ELR (cell line): ENCODE measurements around the gene MATCAP1.
A peak's percentile ranks its signal among the peaks of the same experiment; 100 is the strongest.

Experiments
- DNase-seq: peaks from one replicate; pipeline ENCODE4 v3.0.0-alpha.2; 2015; ENCODE audit warnings: low read depth

MATCAP1 gene

DNA sequence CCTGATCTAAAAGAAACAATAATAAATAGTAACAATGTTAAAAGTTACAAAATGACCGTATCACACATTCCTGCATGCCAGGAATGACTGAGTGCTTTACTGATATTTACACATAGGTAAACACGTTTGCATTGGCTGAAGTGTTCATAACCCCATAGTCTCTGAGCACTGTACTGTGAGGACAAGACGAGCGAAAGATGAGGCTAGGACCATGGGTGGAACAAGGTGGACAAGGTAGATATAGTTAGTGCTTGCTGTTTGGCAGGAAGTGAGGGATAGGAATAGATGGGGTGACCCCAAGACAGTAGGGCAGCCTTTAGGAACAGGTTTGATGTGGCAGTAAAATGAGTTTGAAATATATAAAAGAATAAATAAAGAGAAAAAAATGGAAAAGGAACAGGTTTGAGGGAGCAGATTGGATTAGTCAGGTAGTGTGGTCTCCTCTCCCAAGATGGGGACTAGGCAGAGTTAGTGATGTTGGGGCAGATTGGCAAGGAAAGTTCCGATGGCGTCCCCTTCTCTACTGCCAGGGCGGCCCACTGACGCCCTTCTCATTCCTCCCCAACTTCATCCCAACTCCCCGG, 7.7 kb upstream of the MATCAP1 start:
- DNase-seq, result no peak

DNA sequence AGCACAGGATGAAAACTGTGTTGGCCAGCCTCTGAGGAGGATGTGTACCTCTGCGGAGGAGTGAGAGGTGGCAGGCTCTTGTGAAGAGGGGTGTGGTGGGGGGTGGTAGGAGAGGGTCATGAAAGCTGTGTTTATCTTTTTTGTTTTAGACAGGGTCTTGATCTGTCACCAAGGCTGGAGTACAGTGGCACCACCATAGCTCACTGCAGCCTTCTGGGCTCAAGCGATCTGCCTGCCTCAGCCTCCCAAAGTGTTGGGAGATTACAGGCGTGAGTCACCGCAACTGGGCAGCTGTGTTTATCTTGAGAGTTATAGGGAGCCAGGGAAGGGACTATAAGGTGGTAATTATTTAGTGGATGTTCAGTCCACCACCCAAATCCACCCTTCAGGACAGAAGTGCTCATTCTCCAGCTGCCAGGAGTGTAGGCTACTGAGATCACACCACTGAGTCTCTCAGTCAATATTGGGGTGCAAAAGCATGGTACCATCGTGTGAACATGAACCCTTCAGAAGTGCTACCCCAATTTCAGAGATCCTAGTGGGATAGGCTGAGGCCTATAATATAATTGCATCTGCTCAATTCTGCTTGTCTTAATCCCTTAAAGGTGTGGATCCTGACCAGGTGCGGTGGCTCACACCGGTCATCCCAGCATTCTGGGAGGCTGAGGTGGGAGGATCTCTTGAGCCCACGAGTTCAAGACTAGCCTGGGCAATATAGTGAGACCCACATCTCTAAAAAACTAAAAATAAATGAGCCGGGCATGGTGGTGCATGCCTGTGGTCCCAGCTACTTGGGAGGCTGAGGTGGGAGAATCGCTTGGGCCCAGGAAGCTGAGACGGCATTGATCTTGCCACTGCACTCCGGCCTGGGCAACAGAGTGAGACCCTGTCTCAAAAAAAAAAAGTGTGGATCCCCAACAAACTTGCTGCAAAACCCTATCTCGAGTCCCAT, 7.0 kb upstream of the MATCAP1 start:
- peak; percentile 59 for DNase-seq

DNA sequence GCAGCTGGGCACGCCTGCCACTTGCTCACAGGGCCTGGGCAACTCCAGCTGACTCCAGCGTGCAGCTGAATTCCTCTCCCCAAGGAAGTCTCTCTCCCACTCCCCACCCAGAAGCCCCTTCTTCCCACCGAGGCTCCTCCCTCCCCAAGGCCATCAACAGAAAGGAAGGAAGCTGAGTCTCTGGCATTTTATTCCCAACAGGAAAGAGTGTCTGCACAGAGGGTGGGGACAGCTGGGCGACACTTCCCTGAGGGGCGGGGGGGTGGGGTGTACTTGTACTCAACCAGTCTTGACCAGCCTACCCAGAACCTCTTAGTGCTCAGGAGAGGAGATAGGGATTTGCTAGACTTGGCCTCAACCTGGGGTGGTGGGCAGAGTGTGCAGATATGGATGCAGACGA, 6.3 kb upstream of the MATCAP1 start, which contains the start of gene EXOC3L1:
Gene EXOC3L1 (minus strand): TSS at position 96 of the 400 bp plus-strand sequence. CDS start 460 bp downstream, outside the sequence.
- DNase-seq, result no peak

DNA sequence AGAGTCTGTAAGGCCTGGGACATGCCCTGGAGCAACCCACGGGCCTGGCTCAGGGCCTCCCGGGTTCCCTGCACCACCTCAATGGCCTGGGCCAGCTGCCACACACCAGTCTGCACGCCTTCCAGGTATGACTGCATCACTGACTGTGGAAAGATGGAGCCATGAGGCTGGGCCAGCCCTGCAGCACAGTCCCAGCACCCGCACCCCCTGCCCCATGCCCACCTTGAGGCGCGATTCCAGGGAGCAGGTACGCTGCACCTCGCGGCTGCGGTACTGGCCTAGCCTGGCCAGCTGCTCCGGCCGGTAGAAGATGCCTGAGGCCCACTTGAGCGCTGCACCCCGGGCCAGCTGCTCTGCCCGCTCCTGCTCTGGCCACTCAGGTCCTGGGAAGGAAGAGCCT, 5.0 kb upstream of the MATCAP1 start:
- no peak for DNase-seq

DNA sequence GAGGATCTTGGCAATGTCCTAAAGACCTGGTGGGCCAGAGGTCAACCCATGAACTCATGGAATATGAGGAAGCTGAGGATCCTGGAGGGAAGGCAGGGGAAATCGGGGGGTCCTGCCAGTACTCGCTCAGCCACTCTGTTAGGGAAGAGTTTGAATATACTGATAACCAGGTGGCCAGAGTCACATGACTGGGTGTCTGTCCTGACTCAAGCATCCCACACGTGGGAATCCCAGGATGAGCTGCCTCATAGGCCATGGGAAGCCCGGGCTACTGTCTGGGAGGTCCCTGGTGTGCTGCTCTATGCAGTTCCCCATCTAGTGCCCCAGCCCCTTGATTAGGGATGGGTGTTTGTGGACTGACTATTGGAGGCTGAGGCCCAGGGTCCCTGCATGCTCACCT, 4.6 kb upstream of the MATCAP1 start:
- no peak for DNase-seq

DNA sequence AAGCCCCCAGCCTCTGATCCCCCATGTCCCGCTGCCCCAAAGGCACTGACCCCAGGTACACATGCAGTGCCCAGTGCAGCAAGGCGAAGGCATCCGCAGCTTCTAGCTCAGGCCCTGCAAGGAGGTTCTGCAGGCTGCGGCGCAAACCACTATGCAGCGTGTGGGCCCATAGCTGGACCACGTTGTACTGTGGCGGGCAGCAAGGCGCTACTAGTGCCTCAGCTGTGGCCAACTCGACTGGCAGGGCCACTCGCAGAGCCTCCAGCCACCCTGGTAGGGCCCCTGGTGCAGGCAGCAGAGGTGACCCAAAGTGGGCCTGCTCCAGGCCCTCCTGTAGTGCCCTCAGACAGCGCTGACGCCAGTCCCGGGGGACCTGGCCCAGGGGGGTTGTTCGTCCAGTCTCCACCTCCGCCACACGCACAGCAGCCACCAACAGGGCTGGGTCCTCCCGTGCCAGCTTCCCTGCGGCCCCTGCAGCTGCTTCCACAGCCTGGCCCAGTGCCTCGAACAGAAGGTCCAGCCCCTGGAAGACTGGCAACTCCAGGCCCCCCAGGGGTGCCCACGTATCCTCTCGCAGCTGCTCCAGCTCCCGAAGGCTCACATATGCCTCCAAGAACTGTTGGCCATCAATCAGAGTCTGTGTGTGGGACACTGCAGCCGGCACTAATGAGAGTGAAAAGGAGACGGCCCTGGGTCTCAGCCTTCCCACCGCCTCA, 3.6 kb upstream of the MATCAP1 start:
- DNase-seq, result no peak

DNA sequence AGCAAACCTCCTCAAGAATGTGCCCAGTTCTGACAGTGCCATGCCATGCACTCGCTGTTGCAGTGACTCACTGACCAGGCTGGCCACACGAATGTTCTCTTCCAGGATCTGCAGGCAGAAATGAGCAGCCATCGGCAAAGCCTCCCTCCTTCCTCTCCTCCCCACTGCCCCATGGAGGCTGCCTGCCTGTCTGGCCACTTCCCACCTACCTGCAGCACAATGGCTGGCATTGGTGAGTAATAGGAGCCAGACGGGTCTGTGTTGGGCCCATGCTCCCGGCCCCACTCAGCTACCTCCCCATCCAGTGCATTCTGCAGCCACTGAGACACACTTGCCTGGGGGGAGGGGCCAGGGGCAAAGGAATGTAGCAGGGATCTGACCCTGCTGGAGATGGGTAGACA, 2.8 kb upstream of the MATCAP1 start:
- DNase-seq, result peak; percentile 64

DNA sequence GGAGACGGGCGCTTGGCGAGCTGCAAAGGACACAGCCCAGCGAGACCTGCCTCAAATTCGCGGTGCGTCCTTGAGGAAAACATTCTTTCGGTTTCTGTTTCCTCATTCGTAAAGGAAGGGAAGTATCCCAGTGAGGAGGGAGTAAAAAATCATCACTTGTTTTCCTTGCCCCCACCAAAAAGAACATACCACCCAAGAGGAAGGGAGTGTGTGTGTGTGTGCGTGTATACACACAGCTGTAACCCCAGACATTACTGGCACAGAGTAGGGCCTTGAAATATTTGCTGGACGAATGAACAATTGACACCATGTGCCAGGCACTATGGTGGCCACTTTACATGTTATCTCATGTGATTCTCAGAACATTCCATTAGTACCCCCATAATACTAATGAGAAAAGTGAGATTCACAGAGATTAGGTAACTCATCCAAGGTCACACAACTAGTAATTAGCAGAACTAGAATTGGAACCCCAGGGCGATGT, 1.9 kb upstream of the MATCAP1 start:
- no peak for DNase-seq

DNA sequence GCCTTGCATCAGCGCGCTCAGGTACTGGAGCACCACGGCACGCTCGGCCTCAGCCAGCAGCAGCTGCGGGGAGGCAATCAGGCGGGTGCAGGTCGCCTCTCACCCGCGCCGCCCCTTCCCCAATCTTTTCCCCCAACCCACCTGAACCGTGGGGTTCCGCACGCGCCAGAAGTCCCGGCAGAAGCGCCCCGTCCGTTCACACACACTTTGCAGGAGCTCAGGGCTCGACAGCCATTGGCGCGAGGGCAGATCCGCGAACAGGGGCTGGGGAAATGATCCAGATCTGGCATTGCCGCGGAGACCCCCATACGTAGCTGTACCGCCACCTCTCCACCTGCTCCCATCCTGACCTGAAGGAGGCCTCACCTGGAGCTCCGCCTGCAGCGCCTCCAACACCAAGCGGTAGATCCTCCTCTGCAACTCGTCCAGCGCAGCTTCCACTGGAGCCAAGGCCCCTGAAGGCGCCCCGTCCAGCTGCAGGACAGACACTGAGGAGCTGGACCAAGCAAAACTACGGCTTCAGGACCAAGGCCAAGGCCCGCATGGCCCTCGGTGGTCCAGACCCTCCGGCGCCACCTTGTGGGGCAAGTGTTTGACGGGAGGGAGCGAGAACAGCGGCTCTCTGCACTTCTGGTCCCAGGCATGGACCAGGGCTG, 1.4 kb upstream of the MATCAP1 start:
- DNase-seq, result peak; percentile 96

DNA sequence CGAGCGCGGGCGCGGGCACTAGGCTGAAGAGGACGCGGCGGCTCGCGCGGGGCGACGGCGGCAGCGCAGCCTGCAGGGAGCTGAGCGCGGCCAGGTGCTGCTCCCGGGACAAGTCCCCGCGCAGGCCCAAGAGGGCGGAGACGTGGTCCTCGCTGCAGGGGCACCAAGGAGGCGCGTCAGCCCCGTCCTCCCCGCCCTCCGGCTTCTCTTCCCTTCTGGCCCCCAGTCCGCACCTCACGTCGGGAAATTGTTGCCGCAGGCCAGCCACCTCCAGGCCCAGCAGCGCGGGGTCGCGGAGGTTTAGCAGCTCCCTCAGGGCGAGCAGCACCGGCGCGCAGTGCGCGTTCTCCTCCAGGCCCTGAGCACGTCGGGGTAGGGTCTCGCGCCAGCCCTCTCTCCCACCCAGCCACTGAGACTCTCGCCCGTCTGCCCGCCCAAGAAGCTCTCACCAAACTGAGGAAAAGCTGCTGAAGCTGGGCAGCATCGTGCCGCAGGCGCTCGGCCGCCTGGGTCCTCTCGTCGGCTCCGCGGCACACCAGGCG, 761 bp upstream of the MATCAP1 start:
- peak; percentile 30 for DNase-seq

DNA sequence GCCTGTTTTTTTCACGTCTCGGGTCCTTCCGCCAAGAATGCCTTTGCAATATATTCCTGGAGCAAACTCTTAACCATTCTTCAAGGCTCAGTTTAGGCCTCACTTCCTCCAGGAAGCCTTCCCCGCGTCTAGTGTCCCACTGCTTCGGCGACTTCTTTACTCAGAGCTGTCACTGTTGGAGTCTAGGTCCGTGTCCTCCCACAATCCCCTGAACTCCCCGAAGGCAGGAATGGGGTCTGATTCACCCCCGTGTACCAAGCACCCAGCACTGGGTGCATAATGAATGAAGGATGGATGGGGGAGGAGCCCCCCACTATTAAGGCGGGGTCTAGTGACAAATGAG, 508 bp downstream of the MATCAP1 start:
- DNase-seq, result no peak

DNA sequence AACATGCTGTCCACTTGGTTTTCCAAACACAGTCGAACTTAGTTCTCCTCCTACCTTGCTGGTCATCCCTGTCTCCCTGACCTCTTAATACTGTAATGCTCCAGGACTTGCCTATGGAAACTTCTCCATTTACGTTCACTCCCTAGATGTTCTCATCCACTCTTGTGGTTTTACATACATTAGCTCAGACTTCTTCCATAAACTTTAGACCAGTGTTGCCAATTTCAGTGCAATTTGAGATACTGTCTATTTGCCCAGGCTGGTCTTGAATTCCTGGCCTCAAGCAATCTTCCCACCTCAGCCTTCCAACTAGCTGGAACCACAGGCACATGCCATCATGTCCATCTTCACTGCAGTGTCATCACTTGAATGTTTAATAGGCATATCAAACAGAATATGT, 1.5 kb downstream of the MATCAP1 start:
- DNase-seq, result no peak

DNA sequence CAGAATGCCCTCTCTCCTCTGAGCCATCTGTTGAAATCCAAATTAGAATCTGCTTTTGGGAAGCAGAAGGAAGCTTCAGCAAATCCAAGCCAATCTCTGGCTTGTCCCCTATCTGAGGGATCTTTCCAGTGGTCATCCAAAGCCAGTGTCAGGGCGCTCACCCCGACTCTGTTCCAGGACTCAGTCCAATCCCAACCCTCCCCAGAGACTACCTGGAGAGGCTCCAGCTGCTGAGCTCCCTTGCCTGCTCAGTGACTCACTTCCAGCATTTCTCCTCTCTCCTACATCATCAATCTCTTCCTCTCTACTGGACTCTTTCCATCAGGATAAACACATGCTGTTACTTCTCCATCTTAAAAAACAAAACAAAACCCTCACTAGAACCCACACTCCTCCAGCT, 2.4 kb downstream of the MATCAP1 start:
- DNase-seq, result peak; percentile 77

DNA sequence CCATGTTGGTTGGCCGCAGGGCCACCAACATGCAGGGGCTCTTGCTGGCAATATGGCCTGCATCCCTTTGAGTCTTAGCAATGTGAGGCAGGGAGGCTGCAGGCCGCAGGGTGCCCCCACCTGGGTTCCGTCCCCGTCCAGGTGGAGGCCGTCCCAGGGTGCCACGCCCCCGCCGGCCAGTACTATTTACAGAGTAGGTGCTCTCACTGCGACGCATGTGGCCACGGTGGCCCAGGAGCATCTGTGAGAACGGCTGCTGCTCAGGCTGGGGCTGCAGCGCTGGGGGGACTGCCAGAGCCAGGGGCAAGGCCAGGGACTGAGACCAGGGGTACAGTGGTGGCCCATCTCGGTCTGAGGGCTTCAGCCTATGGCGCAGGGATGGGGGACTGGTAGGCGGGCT, 3.6 kb downstream of the MATCAP1 start:
- DNase-seq, result no peak

DNA sequence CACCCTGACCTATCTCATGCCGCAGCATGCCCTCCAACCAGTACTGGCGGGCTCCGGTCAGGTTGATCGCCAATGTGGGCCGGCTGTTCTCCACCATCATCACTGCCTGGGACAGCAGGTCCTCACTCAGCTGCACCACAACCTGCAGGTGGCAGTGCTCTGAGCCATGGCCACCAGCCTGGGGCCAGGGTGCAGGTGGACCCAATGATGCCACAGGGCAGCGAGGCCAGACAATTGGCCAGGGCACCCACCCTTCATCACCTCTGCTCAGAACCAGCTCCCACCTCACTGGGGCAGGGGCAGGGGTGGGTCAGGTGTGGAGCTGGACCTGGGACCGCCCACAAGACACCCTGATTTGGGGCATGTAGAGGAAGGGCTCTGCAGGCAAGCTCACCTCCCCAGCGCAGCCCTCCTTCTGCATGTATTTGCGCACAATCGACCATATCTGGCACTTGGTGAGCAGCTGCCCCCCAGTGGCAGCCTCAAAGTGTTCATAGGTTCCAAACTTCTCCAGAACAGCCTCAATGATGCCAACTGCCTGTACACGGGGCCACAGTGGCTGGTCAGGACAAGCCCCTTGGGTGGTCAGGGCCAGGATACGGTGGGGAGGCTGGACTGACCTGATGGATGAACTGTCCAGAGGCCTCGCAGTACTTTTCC, 4.2 kb downstream of the MATCAP1 start:
- peak; percentile 36 for DNase-seq

DNA sequence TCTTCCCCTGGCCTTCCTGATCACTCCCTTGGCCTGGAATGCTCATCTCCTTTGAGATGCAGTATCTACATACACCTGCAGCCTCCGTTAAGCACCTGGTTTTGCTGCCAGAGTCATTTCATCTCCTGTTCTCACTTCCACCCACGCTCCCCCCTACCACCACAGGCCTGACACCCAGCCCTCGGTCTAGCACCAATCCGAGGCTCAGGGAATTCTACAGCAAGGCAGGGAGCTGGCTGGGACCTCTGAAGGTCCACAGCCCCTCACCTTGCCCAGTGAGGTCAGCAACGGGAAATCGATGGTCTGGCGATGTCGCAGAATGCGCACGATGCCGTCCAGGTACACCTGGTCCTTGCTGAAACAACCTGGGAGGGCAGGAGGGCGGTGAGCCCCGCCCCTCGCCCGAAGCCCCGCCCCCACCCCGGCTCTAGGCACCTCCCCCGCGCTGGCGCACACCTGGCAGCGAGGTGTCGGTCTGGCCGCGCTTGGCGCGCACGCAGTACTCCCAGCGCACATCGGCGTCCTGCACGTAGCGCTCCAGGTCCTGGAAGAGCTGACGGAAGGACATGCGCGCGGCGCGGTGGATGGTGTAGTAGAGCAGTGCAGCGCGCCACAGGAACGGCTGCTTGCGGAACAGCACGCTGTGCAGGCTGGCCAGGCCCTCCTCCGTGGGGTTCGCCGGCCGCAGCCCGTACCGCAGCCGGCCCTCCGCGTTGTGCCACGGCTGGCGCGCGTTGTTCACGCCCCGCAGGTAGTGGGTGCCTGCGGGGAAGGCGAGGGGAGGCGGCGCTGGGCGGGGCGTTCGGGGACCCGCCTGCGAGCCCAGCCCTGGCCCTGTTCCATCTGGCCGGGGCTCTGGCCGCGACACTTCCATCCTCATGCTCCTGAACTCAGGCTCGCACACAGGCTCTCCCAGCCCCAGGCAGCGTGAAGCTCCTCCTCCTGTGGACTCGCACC, 5.7 kb downstream of the MATCAP1 start:
- DNase-seq, result peak; percentile 34

DNA sequence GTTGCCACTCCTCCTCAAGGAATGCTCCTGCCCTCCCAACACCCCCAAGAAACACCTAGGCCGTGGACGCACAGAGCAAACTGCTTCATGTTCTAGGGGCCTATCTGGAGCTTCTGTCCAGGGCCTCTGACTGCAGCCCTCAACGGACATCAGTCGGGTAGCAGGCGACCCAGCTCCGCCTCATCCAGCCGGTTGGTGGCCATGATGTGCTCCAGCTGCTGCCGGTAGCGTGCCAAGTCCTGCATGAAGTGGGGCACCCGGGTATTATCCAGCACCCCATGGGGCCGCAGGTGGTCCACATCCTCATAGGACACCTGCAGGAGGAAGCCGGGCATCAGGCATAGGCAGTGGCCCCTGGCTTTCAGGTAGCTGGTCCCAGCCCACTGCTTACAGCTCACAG, 7.1 kb downstream of the MATCAP1 start:
- DNase-seq, result no peak

DNA sequence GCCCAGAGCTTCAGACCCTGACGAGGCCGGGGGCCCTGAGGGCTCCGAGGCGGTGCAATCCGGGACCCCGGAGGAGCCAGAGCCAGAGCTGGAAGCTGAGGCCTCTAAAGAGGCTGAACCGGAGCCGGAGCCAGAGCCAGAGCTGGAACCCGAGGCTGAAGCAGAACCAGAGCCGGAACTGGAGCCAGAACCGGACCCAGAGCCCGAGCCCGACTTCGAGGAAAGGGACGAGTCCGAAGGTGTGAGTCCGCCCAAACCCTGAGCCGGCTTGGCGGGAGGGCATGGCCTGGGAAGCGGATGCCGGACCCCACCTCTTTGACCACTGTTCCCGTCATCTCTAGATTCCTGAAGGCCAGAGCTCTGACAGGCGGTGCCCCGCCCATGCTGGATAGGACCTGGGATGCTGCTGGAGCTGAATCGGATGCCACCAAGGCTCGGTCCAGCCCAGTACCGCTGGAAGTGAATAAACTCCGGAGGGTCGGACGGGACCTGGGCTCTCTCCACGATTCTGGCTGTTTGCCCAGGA, 9.0 kb downstream of the MATCAP1 start:
- DNase-seq, result no peak

DNA sequence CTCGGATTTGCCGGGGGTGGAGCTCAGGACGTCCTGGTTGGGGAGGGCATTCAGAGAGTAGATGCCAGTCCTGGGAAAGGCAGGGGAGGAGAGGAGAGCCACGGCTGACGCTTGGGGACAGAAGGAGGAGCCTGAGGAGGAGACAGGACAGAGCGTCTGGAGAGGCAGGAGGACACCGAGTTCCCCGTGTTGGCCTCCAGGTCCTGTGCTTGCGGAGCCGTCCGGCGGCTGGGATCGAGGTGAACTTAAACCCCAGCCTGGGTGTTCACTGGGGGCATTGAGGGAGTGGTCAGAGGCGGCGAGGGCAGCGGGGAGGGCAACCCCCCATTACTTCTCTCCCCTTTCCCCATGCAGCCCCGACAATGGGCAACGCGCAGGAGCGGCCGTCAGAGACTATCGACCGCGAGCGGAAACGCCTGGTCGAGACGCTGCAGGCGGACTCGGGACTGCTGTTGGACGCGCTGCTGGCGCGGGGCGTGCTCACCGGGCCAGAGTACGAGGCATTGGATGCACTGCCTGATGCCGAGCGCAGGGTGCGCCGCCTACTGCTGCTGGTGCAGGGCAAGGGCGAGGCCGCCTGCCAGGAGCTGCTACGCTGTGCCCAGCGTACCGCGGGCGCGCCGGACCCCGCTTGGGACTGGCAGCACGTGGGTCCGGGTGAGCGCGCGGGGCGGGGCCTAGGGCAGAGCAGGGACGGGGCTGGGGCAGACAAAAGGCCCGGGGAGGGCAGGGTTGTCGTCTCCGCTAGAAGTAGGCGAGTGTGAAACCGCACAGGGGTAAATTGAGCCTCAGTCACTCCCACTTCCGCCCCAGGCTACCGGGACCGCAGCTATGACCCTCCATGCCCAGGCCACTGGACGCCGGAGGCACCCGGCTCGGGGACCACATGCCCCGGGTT, 9.7 kb downstream of the MATCAP1 start:
- peak; percentile 91 for DNase-seq
